ENCODE data around the gene KCNK17. TPM values are rescaled to one million over a fixed set of nuclear protein-coding genes. Genes with fewer than 3 reads are reported as not detected.
"Not testable (repeated sequence)": the region's sequence is repeated elsewhere in the genome, so short reads cannot be mapped to it uniquely, and the experiment has no call there.

The KCNK17 gene
- total RNA-seq, 1 donor from 2014 or later: not detected

GRCh38 chr6:39294133-39294532 is 20.1 kb downstream of the KCNK17 start:
- no peak for TF ChIP-seq CTCF (IDR thresholded peaks at IDR 0.05; ENCODE audit: insufficient read depth, low read length, severe bottlenecking)
- peak; percentile 96 for FAIRE-seq
- H3K36me3 ChIP-seq (ENCODE audit: control insufficient read depth, insufficient read depth, low read length): no peaks in the 10 kb centered on the region
- no peaks in the 10 kb centered on the region for H3K27me3 ChIP-seq (ENCODE audit: control insufficient read depth, insufficient read depth, low read length)
- DNase-seq (ENCODE audit: low read depth): peak; percentile 17
- no peak overlapping the region for H3K4me3 ChIP-seq (ENCODE audit: low read depth, low read length)

- no peak overlapping the region for H3K4me3 ChIP-seq (ENCODE audit: low read depth, low read length)
- no peaks in the 10 kb centered on the region for H3K36me3 ChIP-seq (ENCODE audit: control insufficient read depth, insufficient read depth, low read length)
- FAIRE-seq (no peak), DNase-seq (ENCODE audit: low read depth) (peak; percentile 10)
- TF ChIP-seq CTCF (IDR thresholded peaks at IDR 0.05; ENCODE audit: insufficient read depth, low read length, severe bottlenecking): no peak
- H3K27me3 ChIP-seq (ENCODE audit: control insufficient read depth, insufficient read depth, low read length): no peaks in the 10 kb centered on the region
Measured at GRCh38 chr6:39292637-39293036, 21.6 kb downstream of the KCNK17 start.

- no peaks in the 10 kb centered on the region for H3K36me3 ChIP-seq (ENCODE audit: control insufficient read depth, insufficient read depth, low read length)
- no peak overlapping the region for H3K4me3 ChIP-seq (ENCODE audit: low read depth, low read length)
- TF ChIP-seq CTCF (IDR thresholded peaks at IDR 0.05; ENCODE audit: insufficient read depth, low read length, severe bottlenecking): no peak
- H3K27me3 ChIP-seq (ENCODE audit: control insufficient read depth, insufficient read depth, low read length): no peaks in the 10 kb centered on the region
- no peak for FAIRE-seq
- peak; percentile 27 for DNase-seq (ENCODE audit: low read depth)
Measured at GRCh38 chr6:39289490-39289889, 24.7 kb downstream of the KCNK17 start.

- no peak for FAIRE-seq
- TF ChIP-seq CTCF (IDR thresholded peaks at IDR 0.05; ENCODE audit: insufficient read depth, low read length, severe bottlenecking): no peak
- no peak overlapping the region for H3K4me3 ChIP-seq (ENCODE audit: low read depth, low read length)
- no peaks in the 10 kb centered on the region for H3K36me3 ChIP-seq (ENCODE audit: control insufficient read depth, insufficient read depth, low read length)
- DNase-seq (ENCODE audit: low read depth): no peak
- H3K27me3 ChIP-seq (ENCODE audit: control insufficient read depth, insufficient read depth, low read length): no peaks in the 10 kb centered on the region
Measured at GRCh38 chr6:39287601-39288000, 26.6 kb downstream of the KCNK17 start.

GRCh38 chr6:39286596-39286995 is 27.6 kb downstream of the KCNK17 start:
- H3K4me3 ChIP-seq (ENCODE audit: low read depth, low read length); H3K36me3 ChIP-seq (ENCODE audit: control insufficient read depth, insufficient read depth, low read length); H3K27me3 ChIP-seq (ENCODE audit: control insufficient read depth, insufficient read depth, low read length); FAIRE-seq; DNase-seq (ENCODE audit: low read depth): not testable (repeated sequence)

GRCh38 chr6:39282774-39283173 is 31.4 kb downstream of the KCNK17 start:
- FAIRE-seq (no peak), DNase-seq (ENCODE audit: low read depth) (no peak)
- no peak for TF ChIP-seq CTCF (IDR thresholded peaks at IDR 0.05; ENCODE audit: insufficient read depth, low read length, severe bottlenecking)

More at GRCh38 chr6:39282774-39283173, 31.4 kb downstream of the KCNK17 start:
- no peaks in the 10 kb centered on the region for H3K27me3 ChIP-seq (ENCODE audit: control insufficient read depth, insufficient read depth, low read length)
- no peaks in the 10 kb centered on the region for H3K36me3 ChIP-seq (ENCODE audit: control insufficient read depth, insufficient read depth, low read length)
- no peak overlapping the region for H3K4me3 ChIP-seq (ENCODE audit: low read depth, low read length)

Measured in bronchial epithelial cell (primary cell).